ENCODE data around the gene SART1.

The SART1 gene

GRCh38 chr11:65965986-65966762, 4.6 kb downstream of the SART1 start:
- H3K79me2 ChIP-seq (ENCODE audit: control insufficient read depth, insufficient read depth, low read length, unreplicated experiment): peaks cover 33% of the 10 kb centered on the region
- H3K27ac ChIP-seq (ENCODE audit: low read depth, low read length): no peak overlapping the region
- peaks cover 24% of the 10 kb centered on the region; the same call in 1 of the 2 replicates for H3K36me3 ChIP-seq (ENCODE audit: insufficient read depth, low read length)
- H2AFZ ChIP-seq (ENCODE audit: low read length, unreplicated experiment): no peak overlapping the region
- peaks cover 15% of the 10 kb centered on the region for H3K4me1 ChIP-seq (ENCODE audit: control insufficient read depth, insufficient read depth, low read length, unreplicated experiment)
- no peaks in the 10 kb centered on the region for H3K27me3 ChIP-seq (ENCODE audit: insufficient read depth, low read length)
- no peak overlapping the region for H3K4me3 ChIP-seq (ENCODE audit: low read depth, low read length)

GRCh38 chr11:65967329-65967934, 5.9 kb downstream of the SART1 start:
- Histone ChIP-seq H3K4me3 (ENCODE audit: low read depth, low read length) (no peak overlapping the region), H3K4me1 (ENCODE audit: control insufficient read depth, insufficient read depth, low read length, unreplicated experiment) (peaks cover 15% of the 10 kb centered on the region), H2AFZ (ENCODE audit: low read length, unreplicated experiment) (no peak overlapping the region), H3K79me2 (ENCODE audit: control insufficient read depth, insufficient read depth, low read length, unreplicated experiment) (peaks cover 24% of the 10 kb centered on the region), H3K27ac (ENCODE audit: low read depth, low read length) (no peak overlapping the region), H3K36me3 (ENCODE audit: insufficient read depth, low read length) (peaks cover 24% of the 10 kb centered on the region; the same call in 1 of the 2 replicates), H3K27me3 (ENCODE audit: insufficient read depth, low read length) (no peaks in the 10 kb centered on the region)

- Histone ChIP-seq H3K4me3 (ENCODE audit: low read depth, low read length) (no peak overlapping the region), H3K4me1 (ENCODE audit: control insufficient read depth, insufficient read depth, low read length, unreplicated experiment) (peaks cover 12% of the 10 kb centered on the region), H3K36me3 (ENCODE audit: insufficient read depth, low read length) (peaks cover 24% of the 10 kb centered on the region; the same call in 1 of the 2 replicates), H2AFZ (ENCODE audit: low read length, unreplicated experiment) (no peak overlapping the region), H3K27ac (ENCODE audit: low read depth, low read length) (no peak overlapping the region), H3K79me2 (ENCODE audit: control insufficient read depth, insufficient read depth, low read length, unreplicated experiment) (peaks cover 10% of the 10 kb centered on the region), H3K27me3 (ENCODE audit: insufficient read depth, low read length) (no peaks in the 10 kb centered on the region)
These were observed 7.3 kb downstream of the SART1 start for GRCh38 chr11:65968600-65969482.

- Histone ChIP-seq H3K4me3 (ENCODE audit: low read depth, low read length) (no peak overlapping the region), H3K27ac (ENCODE audit: low read depth, low read length) (no peak overlapping the region), H2AFZ (ENCODE audit: low read length, unreplicated experiment) (no peak overlapping the region), H3K4me1 (ENCODE audit: control insufficient read depth, insufficient read depth, low read length, unreplicated experiment) (peaks cover 7% of the 10 kb centered on the region), H3K79me2 (ENCODE audit: control insufficient read depth, insufficient read depth, low read length, unreplicated experiment) (no peaks in the 10 kb centered on the region), H3K36me3 (ENCODE audit: insufficient read depth, low read length) (0 out of 2 replicates have a peak, but pooled peaks cover 4% of the 10 kb centered on the region), H3K27me3 (ENCODE audit: insufficient read depth, low read length) (no peaks in the 10 kb centered on the region)
These were observed 10.6 kb downstream of the SART1 start for GRCh38 chr11:65972116-65972515.

DNA sequence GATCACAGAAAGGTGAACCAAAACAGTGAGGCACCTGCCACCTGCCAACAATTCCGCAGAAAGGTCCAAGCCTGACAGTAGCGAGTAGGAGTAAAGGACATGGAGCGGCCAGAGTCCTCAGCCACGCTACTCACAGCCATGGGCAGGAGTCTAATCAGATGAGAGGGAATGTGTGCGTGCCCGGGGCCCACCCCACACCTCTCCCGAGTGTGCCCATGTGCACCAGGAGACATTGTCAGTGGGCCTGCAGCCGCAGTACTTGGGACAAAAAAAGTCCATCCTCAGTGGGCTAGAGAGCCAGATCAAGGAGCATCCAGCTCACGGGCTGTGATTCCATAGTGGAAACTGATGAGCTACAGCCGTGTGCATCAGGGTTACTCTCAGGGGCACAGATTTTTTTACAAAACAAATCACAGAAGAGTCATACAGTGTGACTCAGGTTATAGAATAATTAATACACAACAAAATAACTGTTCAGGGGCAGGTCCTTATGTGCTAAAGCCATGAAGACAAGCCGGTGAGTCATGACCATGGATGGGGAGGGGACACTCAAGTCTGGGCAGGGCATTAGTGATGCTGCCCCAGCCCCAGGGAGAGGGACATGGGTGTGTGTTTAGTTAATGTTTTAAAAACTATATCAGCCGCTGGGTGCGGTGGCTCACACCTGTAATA, 12.0 kb downstream of the SART1 start:
- Histone ChIP-seq H3K4me1 (ENCODE audit: control insufficient read depth, insufficient read depth, low read length, unreplicated experiment) (peaks cover 7% of the 10 kb centered on the region), H3K79me2 (ENCODE audit: control insufficient read depth, insufficient read depth, low read length, unreplicated experiment) (no peaks in the 10 kb centered on the region), H2AFZ (ENCODE audit: low read length, unreplicated experiment) (no peak overlapping the region), H3K27ac (ENCODE audit: low read depth, low read length) (no peak overlapping the region), H3K36me3 (ENCODE audit: insufficient read depth, low read length) (peaks cover 9% of the 10 kb centered on the region; the same call in 1 of the 2 replicates), H3K27me3 (ENCODE audit: insufficient read depth, low read length) (no peaks in the 10 kb centered on the region), H3K4me3 (ENCODE audit: low read depth, low read length) (no peak overlapping the region)

- Histone ChIP-seq H3K4me1 (ENCODE audit: control insufficient read depth, insufficient read depth, low read length, unreplicated experiment) (peaks cover 7% of the 10 kb centered on the region), H3K79me2 (ENCODE audit: control insufficient read depth, insufficient read depth, low read length, unreplicated experiment) (no peaks in the 10 kb centered on the region), H3K36me3 (ENCODE audit: insufficient read depth, low read length) (peaks cover 5% of the 10 kb centered on the region; the same call in 1 of the 2 replicates), H3K27me3 (ENCODE audit: insufficient read depth, low read length) (no peaks in the 10 kb centered on the region), H2AFZ (ENCODE audit: low read length, unreplicated experiment) (no peak overlapping the region), H3K27ac (ENCODE audit: low read depth, low read length) (no peak overlapping the region), H3K4me3 (ENCODE audit: low read depth, low read length) (no peak overlapping the region)
These were observed 14.2 kb downstream of the SART1 start for GRCh38 chr11:65975771-65976170.

DNA sequence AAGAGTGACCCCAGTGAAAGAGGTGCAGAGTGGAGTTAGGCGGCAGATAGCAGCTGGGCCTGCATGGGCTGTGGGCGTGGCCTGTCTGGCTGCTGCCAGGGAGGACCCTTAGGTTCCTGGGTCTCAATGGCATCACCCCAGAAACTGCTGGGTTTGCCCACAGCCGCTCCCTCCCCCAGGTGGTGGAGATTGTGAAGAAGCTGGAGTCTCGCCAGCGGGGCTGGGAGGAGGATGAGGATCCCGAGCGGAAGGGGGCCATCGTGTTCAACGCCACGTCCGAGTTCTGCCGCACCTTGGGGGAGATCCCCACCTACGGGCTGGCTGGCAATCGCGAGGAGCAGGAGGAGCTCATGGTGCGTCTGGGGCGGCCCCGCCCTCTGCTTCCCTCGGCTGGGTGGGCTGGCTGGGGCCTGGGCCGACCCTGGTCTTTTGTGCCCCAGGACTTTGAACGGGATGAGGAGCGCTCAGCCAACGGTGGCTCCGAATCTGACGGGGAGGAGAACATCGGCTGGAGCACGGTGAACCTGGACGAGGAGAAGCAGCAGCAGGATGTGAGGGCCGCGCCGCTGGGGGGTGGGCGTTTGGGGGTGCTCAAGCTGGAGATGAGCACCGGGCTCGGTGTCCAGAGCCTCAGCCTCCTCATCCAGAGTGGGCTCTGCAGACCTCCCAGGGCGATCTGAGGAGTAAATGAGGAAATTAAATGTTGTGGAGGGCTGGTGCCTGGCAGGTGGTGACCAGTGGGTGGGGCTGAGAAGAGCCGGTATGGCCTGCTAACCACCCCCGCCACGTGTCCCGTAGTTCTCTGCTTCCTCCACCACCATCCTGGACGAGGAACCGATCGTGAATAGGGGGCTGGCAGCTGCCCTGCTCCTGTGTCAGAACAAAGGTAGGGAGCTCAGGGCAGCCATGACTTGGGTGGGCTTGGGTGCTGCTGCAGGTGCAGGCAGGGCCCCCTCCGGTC, 15.0 kb downstream of the SART1 start:
- no peaks in the 10 kb centered on the region for H3K79me2 ChIP-seq (ENCODE audit: control insufficient read depth, insufficient read depth, low read length, unreplicated experiment)
- no peak overlapping the region for H3K4me3 ChIP-seq (ENCODE audit: low read depth, low read length)
- no peak overlapping the region for H2AFZ ChIP-seq (ENCODE audit: low read length, unreplicated experiment)
- peaks cover 5% of the 10 kb centered on the region; the same call in 1 of the 2 replicates for H3K36me3 ChIP-seq (ENCODE audit: insufficient read depth, low read length)
- H3K4me1 ChIP-seq (ENCODE audit: control insufficient read depth, insufficient read depth, low read length, unreplicated experiment): peaks cover 7% of the 10 kb centered on the region
- no peak overlapping the region for H3K27ac ChIP-seq (ENCODE audit: low read depth, low read length)
- no peaks in the 10 kb centered on the region for H3K27me3 ChIP-seq (ENCODE audit: insufficient read depth, low read length)

- Histone ChIP-seq H3K4me3 (ENCODE audit: low read depth, low read length) (no peak overlapping the region), H3K27me3 (ENCODE audit: insufficient read depth, low read length) (no peaks in the 10 kb centered on the region), H3K27ac (ENCODE audit: low read depth, low read length) (no peak overlapping the region), H2AFZ (ENCODE audit: low read length, unreplicated experiment) (no peak overlapping the region), H3K4me1 (ENCODE audit: control insufficient read depth, insufficient read depth, low read length, unreplicated experiment) (peaks cover 7% of the 10 kb centered on the region), H3K79me2 (ENCODE audit: control insufficient read depth, insufficient read depth, low read length, unreplicated experiment) (no peaks in the 10 kb centered on the region), H3K36me3 (ENCODE audit: insufficient read depth, low read length) (peaks cover 5% of the 10 kb centered on the region; the same call in 1 of the 2 replicates)
These were observed 16.3 kb downstream of the SART1 start for GRCh38 chr11:65977621-65978390.

Data from ACC112 (cell line).